ENCODE results near the gene EIF2B2. TPM values are rescaled to one million over a fixed set of nuclear protein-coding genes. Genes with fewer than 3 reads are reported as not detected.

Gene EIF2B2
- total and polyA plus RNA-seq, 9 donors, result 45.2 to 59.8 (median 53.3) TPM

DNA sequence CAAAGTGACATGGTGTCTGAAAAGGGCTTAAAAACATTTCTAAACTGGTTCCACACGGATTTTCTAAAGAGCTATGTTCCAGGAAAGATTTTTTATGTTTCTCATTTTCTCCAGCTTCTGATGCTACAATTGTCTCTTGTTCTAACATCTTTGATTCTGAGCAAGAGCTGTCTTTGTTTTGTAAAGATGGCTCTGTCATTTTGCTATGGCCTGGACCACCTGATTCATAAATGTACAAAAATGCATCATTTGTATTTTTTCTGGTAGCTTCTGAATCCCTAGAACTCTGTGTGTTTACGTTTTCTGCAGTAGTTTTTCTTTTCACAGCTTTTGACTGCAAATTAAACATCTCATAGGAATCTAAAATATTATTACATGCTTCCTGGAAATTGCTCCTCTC lies 45.4 kb downstream of the EIF2B2 start:
- H3K27me3 ChIP-seq (ENCODE audit: control insufficient read depth, insufficient read depth, low read length), result no peaks in the 10 kb centered on the region
- no peak for DNase-seq
- no peak overlapping the region for H3K4me3 ChIP-seq (ENCODE audit: low read length)
- no CpG with 5 or more reads among the region's 2 CpGs for WGBS (ENCODE audit: insufficient coverage)
- H3K4me1 ChIP-seq (ENCODE audit: control insufficient read depth, insufficient read depth, low read length), result peaks cover 10% of the 10 kb centered on the region
- no peak overlapping the region for H3K27ac ChIP-seq (ENCODE audit: low read length)
- no peaks in the 10 kb centered on the region for H3K9me3 ChIP-seq (replicated peaks; ENCODE audit: control insufficient read depth, low read depth, low read length)
- H3K36me3 ChIP-seq (ENCODE audit: control insufficient read depth, insufficient read depth, low read length), result peaks cover 11% of the 10 kb centered on the region

DNA sequence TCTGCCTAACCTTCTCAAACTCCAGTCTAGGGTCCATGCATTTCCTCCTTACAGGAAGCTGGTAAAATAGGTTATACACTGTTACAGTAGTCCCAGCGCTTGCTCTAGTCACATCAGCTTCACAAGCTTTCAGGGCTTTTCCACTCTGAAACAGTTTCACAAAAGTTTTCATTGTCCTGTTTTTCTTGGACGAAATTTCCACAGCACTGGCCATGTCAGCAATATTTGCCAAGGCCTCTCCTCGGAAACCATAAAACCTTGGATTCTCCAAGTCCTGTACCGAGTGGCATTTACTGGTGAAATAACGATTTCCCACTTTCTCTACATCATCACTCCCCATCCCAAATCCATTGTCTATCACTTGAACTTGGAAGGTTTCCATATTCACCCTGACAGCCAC lies 46.4 kb downstream of the EIF2B2 start:
- Histone ChIP-seq H3K4me3 (ENCODE audit: low read length) (no peak overlapping the region), H3K4me1 (ENCODE audit: control insufficient read depth, insufficient read depth, low read length) (peaks cover 10% of the 10 kb centered on the region), H3K27me3 (ENCODE audit: control insufficient read depth, insufficient read depth, low read length) (no peaks in the 10 kb centered on the region), H3K27ac (ENCODE audit: low read length) (no peak overlapping the region), H3K36me3 (ENCODE audit: control insufficient read depth, insufficient read depth, low read length) (peaks cover 11% of the 10 kb centered on the region), H3K9me3 (replicated peaks; ENCODE audit: control insufficient read depth, low read depth, low read length) (no peaks in the 10 kb centered on the region)
- DNase-seq, result no peak
- WGBS (ENCODE audit: insufficient coverage), result 93% methylated on average over 5 of the region's 5 CpGs

DNA sequence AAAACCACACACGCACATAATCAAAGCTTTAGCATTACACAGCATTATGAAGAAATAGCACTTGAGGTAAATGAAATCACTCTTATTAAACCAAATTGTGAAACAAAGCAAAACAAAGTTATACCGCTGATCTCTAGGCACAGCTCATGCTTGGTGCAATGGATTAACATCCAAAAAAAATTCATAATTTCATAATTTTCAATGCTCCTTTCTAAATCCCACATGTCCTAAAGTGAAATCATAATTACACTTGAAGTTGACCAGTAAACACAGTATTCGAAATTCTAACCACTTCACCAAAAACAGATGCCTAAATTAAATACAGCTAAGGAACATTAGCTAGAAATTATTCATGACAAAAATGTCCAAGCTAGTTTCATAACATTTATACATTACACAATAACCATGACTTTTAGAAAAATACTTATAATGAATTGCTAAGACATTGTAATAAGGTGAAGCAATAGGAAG lies 47.0 kb downstream of the EIF2B2 start:
- H3K9me3 ChIP-seq (replicated peaks; ENCODE audit: control insufficient read depth, low read depth, low read length), result no peaks in the 10 kb centered on the region
- WGBS (ENCODE audit: insufficient coverage), result 100% methylated on average over 1 of the region's 3 CpGs
- H3K4me3 ChIP-seq (ENCODE audit: low read length), result no peak overlapping the region
- peaks cover 9% of the 10 kb centered on the region for H3K4me1 ChIP-seq (ENCODE audit: control insufficient read depth, insufficient read depth, low read length)
- no peaks in the 10 kb centered on the region for H3K27me3 ChIP-seq (ENCODE audit: control insufficient read depth, insufficient read depth, low read length)
- H3K36me3 ChIP-seq (ENCODE audit: control insufficient read depth, insufficient read depth, low read length), result peaks cover 11% of the 10 kb centered on the region
- no peak for DNase-seq
- no peak overlapping the region for H3K27ac ChIP-seq (ENCODE audit: low read length)

DNA sequence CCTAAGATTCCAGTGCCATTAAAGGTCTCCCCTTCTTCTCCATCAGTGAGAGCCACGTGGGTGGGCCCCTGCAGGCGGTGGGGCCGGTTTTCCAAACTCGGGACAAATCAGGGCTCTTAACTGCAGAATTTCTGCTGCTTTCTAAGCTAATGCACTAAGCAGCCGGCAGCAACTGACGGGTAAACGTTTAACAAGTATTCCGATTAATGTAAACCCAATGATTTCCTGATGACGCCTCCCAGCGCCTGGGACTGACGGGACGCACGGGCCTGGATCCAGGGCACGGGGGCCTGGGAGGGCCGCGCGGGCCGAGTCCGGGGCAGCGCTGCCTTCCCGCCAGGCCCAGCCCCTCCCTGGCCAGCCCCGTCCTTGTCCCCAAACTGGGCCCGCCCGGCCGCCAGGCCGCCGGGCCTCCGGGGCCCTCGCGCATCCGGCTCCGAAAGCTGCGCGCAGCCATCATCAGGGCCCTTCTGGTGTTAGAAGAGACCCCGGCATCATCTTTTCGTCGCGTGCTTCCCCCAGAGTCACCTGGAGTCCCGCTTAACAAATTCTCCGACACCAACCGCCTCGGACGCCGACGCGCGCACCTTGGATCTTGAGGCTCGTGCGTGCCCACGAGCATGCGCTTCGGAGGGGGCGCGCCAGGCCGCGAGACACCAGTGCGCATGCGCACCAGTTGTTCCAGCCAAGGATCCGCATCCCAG lies 48.3 kb downstream of the EIF2B2 start, which contains the start of gene MLH3:
Gene MLH3, minus strand, starts transcription at position 616 of the 704 bp plus-strand sequence. CDS start 1,812 bp downstream, outside the sequence.
- Histone ChIP-seq H3K36me3 (ENCODE audit: control insufficient read depth, insufficient read depth, low read length) (peaks cover 11% of the 10 kb centered on the region), H3K9me3 (replicated peaks; ENCODE audit: control insufficient read depth, low read depth, low read length) (no peaks in the 10 kb centered on the region), H3K27ac (ENCODE audit: low read length) (peak within 1 kb of the TSS; percentile 87), H3K27me3 (ENCODE audit: control insufficient read depth, insufficient read depth, low read length) (no peaks in the 10 kb centered on the region), H3K4me3 (ENCODE audit: low read length) (peak within 1 kb of the TSS; percentile 62), H3K4me1 (ENCODE audit: control insufficient read depth, insufficient read depth, low read length) (peaks cover 7% of the 10 kb centered on the region)
- DNase-seq, result peak; percentile 92
- WGBS (ENCODE audit: insufficient coverage), result 0% methylated on average over 55 of the region's 59 CpGs

DNA sequence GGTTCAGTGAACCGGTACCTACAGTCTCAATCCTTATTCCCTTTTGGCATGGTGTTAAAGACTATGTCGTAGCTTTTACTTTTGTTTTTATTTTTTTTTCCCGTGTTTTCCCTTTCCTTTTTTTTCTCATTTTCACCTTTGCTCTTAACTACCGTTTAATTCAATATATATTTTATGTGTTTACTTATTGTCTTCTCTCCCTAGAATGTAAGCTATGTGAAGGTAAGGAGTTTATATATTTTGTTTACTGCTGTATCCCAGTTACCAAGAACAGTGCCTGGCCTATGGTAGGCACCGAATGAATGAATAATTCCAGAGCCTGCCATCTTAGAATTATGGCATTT lies 48.8 kb downstream of the EIF2B2 start:
- Histone ChIP-seq H3K4me1 (ENCODE audit: control insufficient read depth, insufficient read depth, low read length) (peaks cover 7% of the 10 kb centered on the region), H3K27ac (ENCODE audit: low read length) (peak overlapping the region; percentile 87)
- DNase-seq, result no peak

DNA sequence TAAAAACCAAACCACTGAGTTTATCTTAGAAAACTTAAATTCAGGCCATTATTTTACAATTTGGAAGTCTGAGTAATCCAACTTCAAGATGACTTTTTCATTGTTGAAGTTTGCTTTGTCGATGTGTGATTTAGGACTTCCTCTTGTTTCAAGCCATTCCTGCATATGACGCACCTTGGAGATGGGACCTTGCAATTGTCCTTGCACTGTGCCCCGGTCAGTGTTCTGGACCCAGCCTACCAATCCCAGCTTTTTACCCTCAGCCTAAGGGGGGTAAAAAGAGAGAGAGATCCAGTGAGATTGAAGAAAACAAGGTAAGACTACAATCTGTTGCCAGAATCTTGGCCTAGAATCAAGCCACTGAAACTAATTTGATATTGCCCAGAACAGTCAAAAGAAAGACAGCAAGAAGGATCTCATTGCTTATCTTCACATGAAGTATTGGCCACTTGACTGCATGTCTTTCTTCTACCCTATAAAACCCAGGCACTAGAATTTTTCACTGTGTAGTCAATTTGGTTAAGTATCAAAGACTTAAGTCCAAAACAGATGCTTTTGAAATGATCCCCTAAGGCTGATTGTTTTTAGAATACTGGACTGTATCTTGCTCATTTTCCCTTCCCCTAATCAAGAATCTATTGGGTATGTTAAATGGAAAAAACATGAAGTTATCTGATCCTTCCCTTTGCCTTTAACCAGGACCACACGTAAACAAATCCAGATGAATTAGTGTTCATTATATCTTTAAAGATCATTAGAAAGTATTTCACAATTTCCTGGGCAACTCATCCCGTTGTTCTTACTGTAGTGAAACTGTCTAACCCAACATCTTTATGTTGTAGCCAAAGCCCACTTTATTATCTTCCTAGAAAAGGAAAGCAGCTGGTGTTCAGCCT lies 50.9 kb downstream of the EIF2B2 start:
- WGBS (ENCODE audit: insufficient coverage), result 25% methylated on average over 1 of the region's 5 CpGs
- Histone ChIP-seq H3K27me3 (ENCODE audit: control insufficient read depth, insufficient read depth, low read length) (no peaks in the 10 kb centered on the region), H3K4me3 (ENCODE audit: low read length) (no peak overlapping the region), H3K9me3 (replicated peaks; ENCODE audit: control insufficient read depth, low read depth, low read length) (no peaks in the 10 kb centered on the region), H3K36me3 (ENCODE audit: control insufficient read depth, insufficient read depth, low read length) (peaks cover 8% of the 10 kb centered on the region), H3K4me1 (ENCODE audit: control insufficient read depth, insufficient read depth, low read length) (peaks cover 7% of the 10 kb centered on the region), H3K27ac (ENCODE audit: low read length) (no peak overlapping the region)
- no peak for DNase-seq

More for the DNA sequence above, 48.8 kb downstream of the EIF2B2 start:
- no peaks in the 10 kb centered on the region for H3K9me3 ChIP-seq (replicated peaks; ENCODE audit: control insufficient read depth, low read depth, low read length)
- H3K4me3 ChIP-seq (ENCODE audit: low read length), result peak overlapping the region; percentile 62
- H3K36me3 ChIP-seq (ENCODE audit: control insufficient read depth, insufficient read depth, low read length), result peaks cover 11% of the 10 kb centered on the region
- WGBS (ENCODE audit: insufficient coverage), result no CpG with 5 or more reads among the region's 5 CpGs
- no peaks in the 10 kb centered on the region for H3K27me3 ChIP-seq (ENCODE audit: control insufficient read depth, insufficient read depth, low read length)

DNA sequence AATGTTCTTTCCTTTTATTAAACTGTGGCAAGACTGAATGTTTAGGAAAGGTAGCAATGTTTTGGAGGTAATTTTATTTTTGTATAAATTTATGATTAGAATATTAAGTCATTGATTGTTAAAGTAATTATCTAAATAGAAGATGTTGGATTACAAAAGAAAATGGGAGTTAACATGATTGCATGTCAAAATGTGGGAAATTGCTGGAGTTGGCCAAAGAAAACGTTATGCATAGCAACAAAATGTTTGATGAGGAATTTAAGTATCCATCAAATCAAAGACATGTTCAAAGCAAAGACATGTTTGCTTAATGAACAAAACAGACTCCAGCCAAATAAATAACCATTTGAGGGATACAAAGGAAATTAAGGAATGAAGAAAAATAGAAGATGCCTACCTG lies 51.7 kb downstream of the EIF2B2 start:
- no peak for DNase-seq
- H3K36me3 ChIP-seq (ENCODE audit: control insufficient read depth, insufficient read depth, low read length), result peaks cover 2% of the 10 kb centered on the region
- no peaks in the 10 kb centered on the region for H3K9me3 ChIP-seq (replicated peaks; ENCODE audit: control insufficient read depth, low read depth, low read length)
- no CpG with 5 or more reads among the region's 1 CpG for WGBS (ENCODE audit: insufficient coverage)
- H3K27me3 ChIP-seq (ENCODE audit: control insufficient read depth, insufficient read depth, low read length), result no peaks in the 10 kb centered on the region
- H3K4me1 ChIP-seq (ENCODE audit: control insufficient read depth, insufficient read depth, low read length), result peaks cover 7% of the 10 kb centered on the region
- no peak overlapping the region for H3K27ac ChIP-seq (ENCODE audit: low read length)
- H3K4me3 ChIP-seq (ENCODE audit: low read length), result no peak overlapping the region

DNA sequence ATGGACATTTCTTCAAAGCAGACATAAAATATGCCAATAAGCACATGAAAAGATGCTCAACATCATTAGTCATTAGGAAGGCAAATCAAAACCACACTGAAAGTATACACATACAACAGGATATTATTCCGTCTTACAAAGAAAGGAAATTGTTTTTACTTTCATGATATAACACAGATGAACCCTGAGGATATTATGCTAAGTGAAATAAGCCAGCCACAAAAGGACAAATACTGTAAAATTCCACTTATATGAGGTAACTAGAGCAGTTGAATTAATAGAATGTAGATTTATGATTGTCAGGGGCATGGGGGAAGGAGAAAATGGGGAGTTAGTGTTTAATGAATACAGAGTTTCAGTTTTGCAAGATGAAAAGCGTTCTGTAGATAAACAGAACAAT lies 56.9 kb downstream of the EIF2B2 start:
- no CpG with 5 or more reads among the region's 2 CpGs for WGBS (ENCODE audit: insufficient coverage)
- Histone ChIP-seq H3K27me3 (ENCODE audit: control insufficient read depth, insufficient read depth, low read length) (no peaks in the 10 kb centered on the region), H3K27ac (ENCODE audit: low read length) (no peak overlapping the region), H3K4me3 (ENCODE audit: low read length) (no peak overlapping the region), H3K9me3 (replicated peaks; ENCODE audit: control insufficient read depth, low read depth, low read length) (no peaks in the 10 kb centered on the region), H3K36me3 (ENCODE audit: control insufficient read depth, insufficient read depth, low read length) (no peaks in the 10 kb centered on the region), H3K4me1 (ENCODE audit: control insufficient read depth, insufficient read depth, low read length) (peaks cover 7% of the 10 kb centered on the region)
- DNase-seq, result no peak

DNA sequence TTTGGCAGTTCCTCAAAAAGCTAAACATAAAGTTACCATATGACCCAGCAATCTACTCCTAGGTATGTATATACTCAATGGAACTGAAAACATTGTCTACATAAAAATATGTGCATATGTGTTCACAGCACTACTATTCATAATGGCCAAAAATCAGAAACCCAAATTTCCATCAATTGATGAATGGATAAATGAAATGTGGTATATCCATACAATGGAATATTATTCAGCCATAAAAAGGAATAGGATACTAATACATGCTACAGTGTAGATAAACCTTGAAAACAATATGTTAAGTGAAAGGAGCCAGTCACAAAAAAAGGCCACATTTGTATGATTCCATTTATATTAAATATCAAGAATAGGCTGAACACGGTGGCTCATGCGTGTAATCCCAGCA lies 57.7 kb downstream of the EIF2B2 start:
- no peaks in the 10 kb centered on the region for H3K9me3 ChIP-seq (replicated peaks; ENCODE audit: control insufficient read depth, low read depth, low read length)
- H3K27me3 ChIP-seq (ENCODE audit: control insufficient read depth, insufficient read depth, low read length), result no peaks in the 10 kb centered on the region
- H3K4me3 ChIP-seq (ENCODE audit: low read length), result no peak overlapping the region
- no peaks in the 10 kb centered on the region for H3K36me3 ChIP-seq (ENCODE audit: control insufficient read depth, insufficient read depth, low read length)
- DNase-seq, result no peak
- H3K4me1 ChIP-seq (ENCODE audit: control insufficient read depth, insufficient read depth, low read length), result peaks cover 7% of the 10 kb centered on the region
- H3K27ac ChIP-seq (ENCODE audit: low read length), result no peak overlapping the region
- WGBS (ENCODE audit: insufficient coverage), result no CpG with 5 or more reads among the region's 2 CpGs

All from muscle of leg (tissue), 11 donors.